Endothelial cell (in vitro differentiated cells): ENCODE results near the gene LRGUK. TPM values are rescaled to one million over a fixed set of nuclear protein-coding genes. Genes with fewer than 3 reads are reported as not detected.

ENCODE experiments used
- DNase-seq: peaks from one replicate; pipeline ENCODE4 v3.0.0; 2021; ENCODE audit warnings: low spot score
- H3K27ac Mint-ChIP-seq: one replicate; pipeline ENCODE4 v1.8.0; 2021; ENCODE audit warnings: mixed read lengths, inconsistent platforms; ENCODE audit not compliant: unreplicated experiment
- H3K27me3 Mint-ChIP-seq: one replicate; pipeline ENCODE4 v1.8.0; 2021; ENCODE audit warnings: mild to moderate bottlenecking, moderate library complexity, mixed read lengths, inconsistent platforms; ENCODE audit not compliant: unreplicated experiment
- H3K36me3 Mint-ChIP-seq: one replicate; pipeline ENCODE4 v1.8.0; 2021; ENCODE audit warnings: mild to moderate bottlenecking, low read depth, mixed read lengths, inconsistent platforms; ENCODE audit not compliant: unreplicated experiment
- H3K4me1 Mint-ChIP-seq: one replicate; pipeline ENCODE4 v1.8.0; 2021; ENCODE audit warnings: mild to moderate bottlenecking, mixed read lengths, inconsistent platforms; ENCODE audit not compliant: unreplicated experiment
- H3K4me3 Mint-ChIP-seq: one replicate; pipeline ENCODE4 v1.8.0; 2021; ENCODE audit warnings: mild to moderate bottlenecking, mixed read lengths, inconsistent platforms; ENCODE audit not compliant: unreplicated experiment
- H3K9me3 Mint-ChIP-seq: one replicate; pipeline ENCODE4 v1.8.0; 2021; ENCODE audit warnings: mixed read lengths, inconsistent platforms; ENCODE audit not compliant: unreplicated experiment
- CTCF ChIP-seq: fragments of 200-600 bp; sonication (generic); IDR thresholded peaks from one replicate; pipeline ENCODE4 v1.5.0; 2021; ENCODE audit warnings: antibody characterized with exemption; ENCODE audit not compliant: unreplicated experiment
- total RNA-seq: library from RNA; stranded (reverse); fragmentation: NEBNext Ultra II Directional; extraction: Animal tissue kit (Norgen Biotek cat#: 25700); gene quantifications from one replicate; pipeline ENCODE4 v1.2.1, GENCODE V29; 2021; ENCODE audit not compliant: unreplicated experiment

LRGUK gene
- total RNA-seq, 1 donor from 2014 or later: 0.64 TPM

- Mint-ChIP-seq H3K27me3 (no peaks in the 10 kb centered on the region), H3K4me3 (no peak overlapping the region), H3K36me3 (no peaks in the 10 kb centered on the region), H3K9me3 (no peaks in the 10 kb centered on the region), H3K4me1 (peaks cover 15% of the 10 kb centered on the region), H3K27ac (no peak overlapping the region)
- TF ChIP-seq CTCF: no peak
- DNase-seq: no peak
Measured at GRCh38 chr7:134209322-134210015, 82.3 kb downstream of the LRGUK start.

GRCh38 chr7:134210227-134210626 lies 83.1 kb downstream of the LRGUK start:
- peaks cover 15% of the 10 kb centered on the region for H3K4me1 Mint-ChIP-seq
- DNase-seq: no peak
- no peaks in the 10 kb centered on the region for H3K9me3 Mint-ChIP-seq
- no peaks in the 10 kb centered on the region for H3K36me3 Mint-ChIP-seq
- no peak for TF ChIP-seq CTCF
- H3K4me3 Mint-ChIP-seq: no peak overlapping the region
- no peak overlapping the region for H3K27ac Mint-ChIP-seq
- no peaks in the 10 kb centered on the region for H3K27me3 Mint-ChIP-seq

- Mint-ChIP-seq H3K4me1 (peaks cover 15% of the 10 kb centered on the region), H3K4me3 (no peak overlapping the region), H3K9me3 (no peaks in the 10 kb centered on the region), H3K36me3 (no peaks in the 10 kb centered on the region), H3K27me3 (no peaks in the 10 kb centered on the region), H3K27ac (no peak overlapping the region)
- no peak for DNase-seq
- no peak for TF ChIP-seq CTCF
Measured at GRCh38 chr7:134210976-134211663, 84.0 kb downstream of the LRGUK start.

GRCh38 chr7:134211817-134212216 lies 84.7 kb downstream of the LRGUK start:
- DNase-seq: no peak
- peak overlapping the region; percentile 30 for H3K27ac Mint-ChIP-seq
- H3K36me3 Mint-ChIP-seq: no peaks in the 10 kb centered on the region
- H3K27me3 Mint-ChIP-seq: no peaks in the 10 kb centered on the region
- no peak overlapping the region for H3K4me3 Mint-ChIP-seq
- no peak for TF ChIP-seq CTCF
- H3K4me1 Mint-ChIP-seq: peaks cover 15% of the 10 kb centered on the region
- H3K9me3 Mint-ChIP-seq: no peaks in the 10 kb centered on the region
